GM12878 (cell line): Measurements from ENCODE around the gene TMEM198. TPM values are rescaled to one million over a fixed set of nuclear protein-coding genes. Genes with fewer than 3 reads are reported as not detected.

ENCODE experiments used
- ATAC-seq: fragments of 200-7000 bp; cut with Tn5 transposase; 3 replicates; pipeline ENCODE4 v1.9.1; 2020; ENCODE audit warnings: mild to moderate bottlenecking, moderate library complexity
- BruUV-seq: library from RNA; stranded (reverse); fragments of 400-500 nt; replicated peaks from 2 replicates; lab custom pipeline; 2021; lab: Mats Ljungman, UMichigan
- CTCF ChIA-PET: fragments of 300-600 bp; sonication (Branson Sonifier 250); formaldehyde crosslinking; extraction: SDS; loops from one replicate; lab custom pipeline; 2021; ENCODE audit warnings: inconsistent platforms; lab: Yijun Ruan, JAX
- POLR2A ChIA-PET: fragments of 350-600 bp; formaldehyde crosslinking; extraction: SDS; loops from one replicate; lab custom pipeline; 2021; ENCODE audit warnings: inconsistent platforms; lab: Charles Lee
- RAD21 ChIA-PET: fragments of 300-600 bp; sonication (Branson Sonifier 250); formaldehyde crosslinking; loops from one replicate; lab custom pipeline; 2023; ENCODE audit warnings: antibody characterized with exemption; ENCODE audit not compliant: unreplicated experiment; lab: Charles Lee
- SMC1A ChIA-PET: fragments of 300-600 bp; sonication (Branson Sonifier 250); formaldehyde crosslinking; loops from one replicate; lab custom pipeline; 2023; ENCODE audit not compliant: unreplicated experiment, uncharacterized antibody; lab: Charles Lee
- DNase-seq: peaks from one replicate; pipeline ENCODE4 v3.0.0-alpha.2; 2011; ENCODE audit warnings: low read depth, low spot score
- FAIRE-seq: peaks from 3 replicates; lab custom pipeline; 2011; peaks lifted over from hg19 to GRCh38; lab: Jason Lieb, UNC
- H2AFZ ChIP-seq: 2 replicates; pipeline ENCODE4 v1.6.0; 2011; ENCODE audit warnings: low read depth, low read length, control low read depth; ENCODE audit not compliant: control insufficient read depth
- H3K27ac ChIP-seq: 2 replicates; pipeline ENCODE4 v1.5.1; 2011; ENCODE audit warnings: control low read depth; ENCODE audit not compliant: control insufficient read depth, insufficient read depth
- H3K27me3 ChIP-seq, 2 experiments: replicated peaks in 1 of 2; 2 replicates each; pipeline versions ENCODE4 v1.6.0 to v1.6.1; 2011; ENCODE audit warnings: low read length in 1 of 2; ENCODE audit not compliant: control insufficient read depth in 2 of 2, insufficient read depth in 2 of 2
- H3K36me3 ChIP-seq, 2 experiments: 2 replicates each; pipeline ENCODE4 v1.5.1; 2011; ENCODE audit warnings: low read length in 1 of 2; ENCODE audit not compliant: control insufficient read depth in 2 of 2, insufficient read depth in 2 of 2
- H3K4me1 ChIP-seq: 2 replicates; pipeline ENCODE4 v1.6.1; 2011; ENCODE audit warnings: mild to moderate bottlenecking, low read length, moderate library complexity, mixed read lengths; ENCODE audit not compliant: control insufficient read depth, insufficient read depth
- H3K4me2 ChIP-seq: 2 replicates; pipeline ENCODE4 v1.6.0; 2011; ENCODE audit warnings: control low read depth; ENCODE audit not compliant: control insufficient read depth, insufficient read depth
- H3K4me3 ChIP-seq: fragments of 200-600 bp; sonication (generic); 2 replicates; pipeline ENCODE4 v1.5.1; 2016
- H3K79me2 ChIP-seq: 2 replicates; pipeline ENCODE4 v1.6.0; 2011; ENCODE audit warnings: low read length; ENCODE audit not compliant: control insufficient read depth, insufficient read depth
- H3K9ac ChIP-seq: 2 replicates; pipeline ENCODE4 v1.8.0; 2011; ENCODE audit warnings: low read length, control low read depth, mixed read lengths; ENCODE audit not compliant: control insufficient read depth, insufficient read depth
- H3K9me3 ChIP-seq: replicated peaks from 3 replicates; pipeline ENCODE4 v1.5.1; 2011; ENCODE audit warnings: mild to moderate bottlenecking, low read length; ENCODE audit not compliant: control insufficient read depth, insufficient read depth
- H4K20me1 ChIP-seq: 2 replicates; pipeline ENCODE4 v1.6.0; 2011; ENCODE audit not compliant: control insufficient read depth, insufficient read depth
- EP300 ChIP-seq, 2 experiments: fragments of 150-350 bp in 1 of 2; IDR thresholded peaks; 2 replicates each; pipeline ENCODE4 v1.6.1; 2011 to 2012; ENCODE audit warnings: low read depth in 2 of 2, low read length in 2 of 2, borderline replicate concordance in 1 of 2, improper control_type of control experiment in 1 of 2, inconsistent platforms in 1 of 2; ENCODE audit not compliant: control insufficient read depth in 1 of 2
- POU2F2 ChIP-seq: IDR thresholded peaks from 3 replicates; pipeline ENCODE4 v1.6.1; 2011; ENCODE audit warnings: low read depth, mild to moderate bottlenecking, low read length, borderline replicate concordance
- SIN3A ChIP-seq: IDR thresholded peaks from 2 replicates; pipeline ENCODE4 v1.6.1; 2012; ENCODE audit warnings: low read depth, low read length, improper control_type of control experiment
- SP1 ChIP-seq: IDR thresholded peaks from one replicate; pipeline ENCODE4 v1.6.1; 2011; ENCODE audit warnings: low read depth, low read length
- SREBF2 ChIP-seq: IDR thresholded peaks from 2 replicates; pipeline ENCODE4 v1.6.1; 2012; ENCODE audit warnings: mild to moderate bottlenecking, low read length
- WRNIP1 ChIP-seq: IDR thresholded peaks from 2 replicates; pipeline ENCODE4 v1.6.1; 2011; ENCODE audit warnings: low read depth, low read length, improper control_type of control experiment, borderline replicate concordance
- ZNF24 ChIP-seq: fragments of 450-650 bp; IDR thresholded peaks from 2 replicates; pipeline ENCODE4 v1.6.1; 2017; ENCODE audit warnings: antibody characterized with exemption, mild to moderate bottlenecking
- WGBS: methylation state at CpG from one replicate; pipeline ENCODE4 v1.1.6; 2016; ENCODE audit warnings: low lambda C conversion rate; ENCODE audit not compliant: insufficient replicate concordance, insufficient coverage; ENCODE audit errors: missing lambda C conversion rate; 5-methylcytosine and 5-hydroxymethylcytosine counted together
- in situ Hi-C: fragments of 300-500 bp; cut with MboI; formaldehyde crosslinking; loops from 9 replicates; pipeline ENCODE4 v1.14.3; 2018; ENCODE audit warnings: mixed read lengths
- intact Hi-C: fragments of 100-400 bp; cut with micrococcal nuclease; formaldehyde crosslinking; loops from one replicate; pipeline ENCODE4 v1.14.2; 2022; ENCODE audit not compliant: unreplicated experiment
- polyA plus RNA-seq, 11 experiments: library from polyadenylated mRNA; depleted of rRNA in 4 of 11; unstranded in 6 of 11; stranded (reverse) in 5 of 11; fragments of >200 nt; fragmentation: Nextera tagmentation in 4 of 11; fragmentation: Illumina TruSeq in 1 of 11; extraction: Ambion mirVana in 4 of 11; extraction: Trizol in 1 of 11; gene quantifications; 1 replicate in 1 of 11; 2 replicates in 10 of 11; pipeline versions ENCODE4 v1.2.1 to v1.2.3, GENCODE V29; 2011 to 2016; ENCODE audit warnings: inconsistent platforms in 2 of 11, missing spikeins in 2 of 11, low read depth in 1 of 11
- total RNA-seq, 4 experiments: library from RNA; depleted of rRNA in 3 of 4; stranded (reverse); fragments of >200 nt in 3 of 4; fragmentation: Illumina TruSeq in 1 of 4; extraction: Trizol in 1 of 4; gene quantifications; 2 replicates each; pipeline versions ENCODE4 v1.2.1 to v1.2.3, GENCODE V29; 2013 to 2021
- TF ChIP-seq, protein P1 (sequence below): IDR thresholded peaks from 2 replicates; pipeline ENCODE4 v1.6.1; 2011; ENCODE audit warnings: low read depth, mild to moderate bottlenecking, low read length, moderate library complexity, borderline replicate concordance; ENCODE audit errors: extremely low read depth
- TF ChIP-seq, protein P2 (sequence below): fragments of 450-650 bp; IDR thresholded peaks from 2 replicates; pipeline ENCODE4 v1.6.1; 2014; ENCODE audit warnings: mild to moderate bottlenecking
- TF ChIP-seq, protein P3 (sequence below): IDR thresholded peaks from 2 replicates; pipeline ENCODE4 v1.6.1; 2011; ENCODE audit warnings: borderline replicate concordance, low read depth, mild to moderate bottlenecking, moderate library complexity, low read length; ENCODE audit not compliant: insufficient read depth, poor library complexity, severe bottlenecking
- TF ChIP-seq, protein P4 (sequence below): fragments of 450-650 bp; formaldehyde crosslinking; IDR thresholded peaks from 2 replicates; pipeline ENCODE4 v1.4.0; 2020; ENCODE audit warnings: mild to moderate bottlenecking, moderate library complexity

The TMEM198 gene
- total and polyA plus RNA-seq, 10 of the 15 experiments (the other 5 are each of a cell fraction or from before 2014, with no cell fraction given): 0.16 to 1.2 (median 0.65) TPM; not detected in 2

DNA sequence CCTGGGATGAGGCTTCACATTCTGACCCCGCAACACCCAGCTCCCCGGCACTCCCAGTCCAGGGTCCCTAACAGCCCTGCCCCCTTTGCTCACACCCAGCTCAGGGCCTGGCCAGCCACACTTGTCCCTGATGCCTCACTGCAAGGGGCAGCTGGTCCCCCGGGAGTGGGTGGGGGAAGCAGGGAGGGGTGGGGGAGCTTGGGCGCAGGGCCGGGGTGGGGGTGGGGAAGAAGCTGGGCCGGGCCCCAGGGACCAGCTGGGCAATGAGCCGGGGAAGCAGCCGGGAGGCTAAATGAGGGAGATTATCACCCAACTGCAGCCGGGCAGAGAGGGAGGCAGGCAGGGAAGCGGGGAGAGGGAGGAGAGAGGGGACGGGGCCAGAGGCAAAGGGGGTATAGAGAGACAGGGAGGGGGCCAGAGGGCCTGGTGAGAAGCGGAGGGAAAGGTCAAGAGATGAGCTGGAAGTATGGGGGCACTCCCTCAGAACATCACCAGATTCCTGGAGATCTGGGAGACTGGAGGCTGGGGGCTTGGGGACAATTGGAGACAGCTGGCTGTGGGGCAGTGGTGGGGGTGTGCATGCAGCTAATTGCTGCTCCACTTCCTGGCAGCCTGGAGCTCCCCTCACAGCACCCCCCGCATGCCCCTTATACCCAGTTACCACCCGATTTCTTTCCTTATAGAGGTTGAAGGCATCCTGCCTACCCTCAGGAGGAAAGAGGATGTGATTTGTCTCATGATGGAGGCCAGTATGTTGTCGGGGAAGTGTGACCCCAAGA, 32.1 kb upstream of the TMEM198 start:
- BruUV-seq: no TSS peak
- no peak overlapping the region for H2AFZ ChIP-seq
- no peaks in the 10 kb centered on the region for H3K9me3 ChIP-seq
- no peaks in the 10 kb centered on the region for H3K4me1 ChIP-seq
- DNase-seq (no peak), FAIRE-seq (no peak), ATAC-seq (no peak)
- peaks cover 12 to 15% of the 10 kb centered on the region in 2 experiments; a peak in 3 of 4 replicates for H3K27me3 ChIP-seq
- H3K9ac ChIP-seq: no peak overlapping the region
- H3K36me3 ChIP-seq: no peaks in the 10 kb centered on the region
- 14% methylated on average over 12 of the region's 15 CpGs for WGBS
- ChIA-PET CTCF (interaction anchor here (1.1 to 1.3 kb wide), 2 partner anchors 11 to 18 kb away, joined by 3 to 4 read pairs; no protein-coding TSS in a partner anchor), POLR2A (no interaction called here), SMC1A (interaction anchor here (1.3 kb wide), 1 partner anchor 16 kb away, joined by 3 read pairs; no protein-coding TSS in a partner anchor), RAD21 (interaction anchor here (0.9 kb wide), 1 partner anchor 86 kb away, joined by 3 read pairs; the partner anchor contains the start of gene STK11IP)
- intact Hi-C loops (no loop called here), in situ Hi-C loops (no loop called here)
- H3K4me3 ChIP-seq: no peak overlapping the region
- H3K79me2 ChIP-seq: no peaks in the 10 kb centered on the region
- no peak overlapping the region for H3K4me2 ChIP-seq
- H3K27ac ChIP-seq: no peak overlapping the region
- H4K20me1 ChIP-seq: no peaks in the 10 kb centered on the region
- TF ChIP-seq, protein P1, sequence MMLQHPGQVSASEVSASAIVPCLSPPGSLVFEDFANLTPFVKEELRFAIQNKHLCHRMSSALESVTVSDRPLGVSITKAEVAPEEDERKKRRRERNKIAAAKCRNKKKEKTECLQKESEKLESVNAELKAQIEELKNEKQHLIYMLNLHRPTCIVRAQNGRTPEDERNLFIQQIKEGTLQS: no peak
- no peak for TF ChIP-seq EP300 (IDR thresholded peaks at IDR 0.05; ENCODE audit: borderline replicate concordance in 1 of 2, control insufficient read depth in 1 of 2, low read depth in 2 of 2, low read length in 2 of 2)
- TF ChIP-seq, protein P2, sequence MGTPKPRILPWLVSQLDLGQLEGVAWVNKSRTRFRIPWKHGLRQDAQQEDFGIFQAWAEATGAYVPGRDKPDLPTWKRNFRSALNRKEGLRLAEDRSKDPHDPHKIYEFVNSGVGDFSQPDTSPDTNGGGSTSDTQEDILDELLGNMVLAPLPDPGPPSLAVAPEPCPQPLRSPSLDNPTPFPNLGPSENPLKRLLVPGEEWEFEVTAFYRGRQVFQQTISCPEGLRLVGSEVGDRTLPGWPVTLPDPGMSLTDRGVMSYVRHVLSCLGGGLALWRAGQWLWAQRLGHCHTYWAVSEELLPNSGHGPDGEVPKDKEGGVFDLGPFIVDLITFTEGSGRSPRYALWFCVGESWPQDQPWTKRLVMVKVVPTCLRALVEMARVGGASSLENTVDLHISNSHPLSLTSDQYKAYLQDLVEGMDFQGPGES: no peak
- TF ChIP-seq ZNF24: no peak
- TF ChIP-seq, protein P3, sequence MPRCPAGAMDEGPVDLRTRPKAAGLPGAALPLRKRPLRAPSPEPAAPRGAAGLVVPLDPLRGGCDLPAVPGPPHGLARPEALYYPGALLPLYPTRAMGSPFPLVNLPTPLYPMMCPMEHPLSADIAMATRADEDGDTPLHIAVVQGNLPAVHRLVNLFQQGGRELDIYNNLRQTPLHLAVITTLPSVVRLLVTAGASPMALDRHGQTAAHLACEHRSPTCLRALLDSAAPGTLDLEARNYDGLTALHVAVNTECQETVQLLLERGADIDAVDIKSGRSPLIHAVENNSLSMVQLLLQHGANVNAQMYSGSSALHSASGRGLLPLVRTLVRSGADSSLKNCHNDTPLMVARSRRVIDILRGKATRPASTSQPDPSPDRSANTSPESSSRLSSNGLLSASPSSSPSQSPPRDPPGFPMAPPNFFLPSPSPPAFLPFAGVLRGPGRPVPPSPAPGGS: no peak
- TF ChIP-seq WRNIP1: no peak
- TF ChIP-seq SIN3A: no peak
- TF ChIP-seq POU2F2: no peak
- TF ChIP-seq SREBF2: no peak
- TF ChIP-seq SP1: no peak
- TF ChIP-seq, protein P4, sequence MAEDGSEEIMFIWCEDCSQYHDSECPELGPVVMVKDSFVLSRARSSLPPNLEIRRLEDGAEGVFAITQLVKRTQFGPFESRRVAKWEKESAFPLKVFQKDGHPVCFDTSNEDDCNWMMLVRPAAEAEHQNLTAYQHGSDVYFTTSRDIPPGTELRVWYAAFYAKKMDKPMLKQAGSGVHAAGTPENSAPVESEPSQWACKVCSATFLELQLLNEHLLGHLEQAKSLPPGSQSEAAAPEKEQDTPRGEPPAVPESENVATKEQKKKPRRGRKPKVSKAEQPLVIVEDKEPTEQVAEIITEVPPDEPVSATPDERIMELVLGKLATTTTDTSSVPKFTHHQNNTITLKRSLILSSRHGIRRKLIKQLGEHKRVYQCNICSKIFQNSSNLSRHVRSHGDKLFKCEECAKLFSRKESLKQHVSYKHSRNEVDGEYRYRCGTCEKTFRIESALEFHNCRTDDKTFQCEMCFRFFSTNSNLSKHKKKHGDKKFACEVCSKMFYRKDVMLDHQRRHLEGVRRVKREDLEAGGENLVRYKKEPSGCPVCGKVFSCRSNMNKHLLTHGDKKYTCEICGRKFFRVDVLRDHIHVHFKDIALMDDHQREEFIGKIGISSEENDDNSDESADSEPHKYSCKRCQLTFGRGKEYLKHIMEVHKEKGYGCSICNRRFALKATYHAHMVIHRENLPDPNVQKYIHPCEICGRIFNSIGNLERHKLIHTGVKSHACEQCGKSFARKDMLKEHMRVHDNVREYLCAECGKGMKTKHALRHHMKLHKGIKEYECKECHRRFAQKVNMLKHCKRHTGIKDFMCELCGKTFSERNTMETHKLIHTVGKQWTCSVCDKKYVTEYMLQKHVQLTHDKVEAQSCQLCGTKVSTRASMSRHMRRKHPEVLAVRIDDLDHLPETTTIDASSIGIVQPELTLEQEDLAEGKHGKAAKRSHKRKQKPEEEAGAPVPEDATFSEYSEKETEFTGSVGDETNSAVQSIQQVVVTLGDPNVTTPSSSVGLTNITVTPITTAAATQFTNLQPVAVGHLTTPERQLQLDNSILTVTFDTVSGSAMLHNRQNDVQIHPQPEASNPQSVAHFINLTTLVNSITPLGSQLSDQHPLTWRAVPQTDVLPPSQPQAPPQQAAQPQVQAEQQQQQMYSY: no peak
